Stimulated activated CD4-positive, alpha-beta T cell treated with anti-CD3 and anti-CD28 coated beads, Interleukin-2, amount 100 ng/mL, for 4 hours (primary cell): ENCODE data around the gene VEGFD.
"Not testable (repeated sequence)": the region's sequence is repeated elsewhere in the genome, so short reads cannot be mapped to it uniquely, and the experiment has no call there.

Experiments used
- DNase-seq: peaks from one replicate; pipeline ENCODE4 v3.0.0-alpha.2; 2020; ENCODE audit warnings: low read depth

The VEGFD gene

GRCh38 chrX:15358533-15358932 is 25.7 kb downstream of the VEGFD start:
- no peak for DNase-seq

GRCh38 chrX:15356444-15356843 is 27.8 kb downstream of the VEGFD start:
- no peak for DNase-seq

- DNase-seq: no peak
Measured at GRCh38 chrX:15350329-15350996, 33.8 kb downstream of the VEGFD start.

GRCh38 chrX:15349046-15349445 is 35.2 kb downstream of the VEGFD start:
- DNase-seq: no peak

- DNase-seq: no peak
Measured at GRCh38 chrX:15345976-15346375, 38.2 kb downstream of the VEGFD start.

- no peak for DNase-seq
Measured at GRCh38 chrX:15344106-15344505, 40.1 kb downstream of the VEGFD start.

GRCh38 chrX:15343075-15343476 is 41.1 kb downstream of the VEGFD start:
- no peak for DNase-seq

- no peak for DNase-seq
Measured at GRCh38 chrX:15340867-15341266, 43.3 kb downstream of the VEGFD start.

- DNase-seq: peak; percentile 12
Measured at GRCh38 chrX:15336023-15336413, 48.2 kb downstream of the VEGFD start.

- DNase-seq: peak; percentile 86
Measured at GRCh38 chrX:15335135-15336022, 48.8 kb downstream of the VEGFD start, which contains the start of gene PIGA. Gene PIGA, minus strand, starts transcription at chrX:15335523. Its CDS starts 3,593 bp downstream, at chrX:15331930.

- no peak for DNase-seq
Measured at GRCh38 chrX:15334561-15334960, 49.7 kb downstream of the VEGFD start.

- DNase-seq: no peak
Measured at GRCh38 chrX:15328821-15329220, 55.4 kb downstream of the VEGFD start.

- no peak for DNase-seq
Measured at GRCh38 chrX:15328131-15328530, 56.1 kb downstream of the VEGFD start.

- no peak for DNase-seq
Measured at GRCh38 chrX:15322472-15322871, 61.7 kb downstream of the VEGFD start.

- DNase-seq: no peak
Measured at GRCh38 chrX:15322072-15322471, 62.1 kb downstream of the VEGFD start.

GRCh38 chrX:15321447-15321846 is 62.8 kb downstream of the VEGFD start:
- DNase-seq: no peak

GRCh38 chrX:15320297-15320696 is 63.9 kb downstream of the VEGFD start:
- DNase-seq: no peak

GRCh38 chrX:15319075-15319474 is 65.1 kb downstream of the VEGFD start:
- DNase-seq: no peak

GRCh38 chrX:15315509-15315908 is 68.7 kb downstream of the VEGFD start, which contains the start of gene ASB11:
Gene ASB11, minus strand, starts transcription at chrX:15315640. Its CDS starts 35 bp downstream, at chrX:15315605.
- DNase-seq: no peak

GRCh38 chrX:15314472-15314871 is 69.7 kb downstream of the VEGFD start:
- DNase-seq: no peak

GRCh38 chrX:15311119-15311518 is 73.1 kb downstream of the VEGFD start:
- no peak for DNase-seq

GRCh38 chrX:15310117-15310516 is 74.1 kb downstream of the VEGFD start:
- DNase-seq: no peak

GRCh38 chrX:15305899-15306298 is 78.3 kb downstream of the VEGFD start:
- not testable (repeated sequence) for DNase-seq
